NCI-H1417 (cell line): Measurements from ENCODE around the gene CUX1.
A peak's percentile ranks its signal among the peaks of the same experiment; 100 is the strongest.
"Not testable (repeated sequence)": the region's sequence is repeated elsewhere in the genome, so short reads cannot be mapped to it uniquely, and the experiment has no call there.

Source experiments
- DNase-seq, 3 experiments: peaks; one replicate each; lab custom pipeline; 2025; lab: John Stamatoyannopoulos, UW

Gene CUX1

GRCh38 chr7:102099474-102099873 is 282.0 kb downstream of the CUX1 start:
- DNase-seq, result no peak

DNA sequence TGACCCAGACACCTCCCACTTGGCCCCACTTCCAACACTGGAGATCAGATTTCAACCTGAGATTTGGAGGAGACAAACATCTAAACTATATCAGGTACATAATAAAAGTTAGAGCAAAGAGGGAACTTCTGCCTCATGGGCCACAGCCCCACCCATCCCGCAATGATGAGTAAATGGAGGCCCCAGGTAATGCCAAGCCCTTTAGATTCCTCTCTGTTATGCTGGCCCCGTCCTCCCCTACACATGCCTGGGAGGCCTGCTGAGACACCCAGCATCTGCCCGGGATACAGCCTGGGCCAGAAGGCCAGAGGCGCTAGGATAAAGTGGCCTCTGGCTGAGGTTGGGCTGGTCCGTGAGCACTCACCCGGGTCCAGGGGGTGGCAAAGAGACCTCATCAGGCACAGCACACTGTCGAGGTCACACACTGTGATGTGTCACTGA is 283.7 kb downstream of the CUX1 start:
- DNase-seq, result no peak

GRCh38 chr7:102101926-102102325 is 284.5 kb downstream of the CUX1 start:
- DNase-seq, result no peak

- no peak for DNase-seq
These were observed 285.6 kb downstream of the CUX1 start for GRCh38 chr7:102103027-102103372.

- DNase-seq, result no peak
These were observed 286.8 kb downstream of the CUX1 start for GRCh38 chr7:102104245-102104644.

DNA sequence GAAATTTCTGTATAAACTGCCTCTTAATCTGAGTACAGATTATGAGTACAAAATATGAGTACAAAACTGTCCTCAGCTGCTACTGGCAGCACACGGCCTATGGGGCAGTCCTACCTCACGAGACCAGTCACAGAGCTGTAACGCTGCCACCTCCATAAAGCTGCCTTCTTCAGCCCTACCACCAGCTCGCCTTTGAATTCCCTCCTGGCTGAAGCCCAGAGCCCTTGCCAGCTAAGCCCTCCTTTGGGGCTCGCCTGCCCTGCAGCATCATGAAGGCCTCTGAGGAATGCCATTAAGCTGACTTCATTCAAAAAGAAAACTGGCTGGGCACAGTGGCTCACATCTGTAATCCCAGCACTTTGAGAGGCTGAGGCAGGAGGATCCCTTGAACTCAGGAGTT is 289.2 kb downstream of the CUX1 start:
- no peak for DNase-seq

DNA sequence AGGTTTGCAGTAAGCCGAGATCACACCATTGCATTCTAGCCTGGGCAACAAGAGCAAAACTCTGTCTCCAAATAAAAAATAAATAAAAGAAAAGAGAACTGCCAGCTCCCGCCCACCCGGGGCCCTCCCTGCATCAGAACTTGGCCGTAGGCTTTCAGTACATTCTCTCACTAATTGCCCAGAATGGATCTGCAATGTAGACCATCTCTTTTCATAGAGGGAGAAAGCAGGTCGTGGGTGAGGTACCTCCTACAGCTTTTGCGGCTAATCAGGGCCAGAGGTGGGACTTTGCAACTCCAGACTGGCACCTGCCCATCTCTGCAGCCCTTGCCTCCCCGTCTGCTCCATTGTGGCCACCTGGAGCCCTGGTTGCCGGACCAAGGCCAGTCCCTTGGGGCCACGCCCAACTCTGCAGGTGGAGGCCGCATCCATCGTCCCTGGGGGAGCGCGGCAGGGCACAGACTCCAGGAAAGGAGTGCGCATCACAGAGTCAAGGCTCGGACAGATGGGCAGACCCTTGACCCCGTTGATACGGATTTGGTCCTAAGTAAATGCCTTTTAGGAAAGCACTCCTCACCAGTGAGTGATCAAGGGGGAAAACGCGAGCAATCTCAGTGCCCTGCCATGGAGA is 290.2 kb downstream of the CUX1 start:
- no peak for DNase-seq

GRCh38 chr7:102111061-102112041 is 293.9 kb downstream of the CUX1 start:
- no peak for DNase-seq

DNA sequence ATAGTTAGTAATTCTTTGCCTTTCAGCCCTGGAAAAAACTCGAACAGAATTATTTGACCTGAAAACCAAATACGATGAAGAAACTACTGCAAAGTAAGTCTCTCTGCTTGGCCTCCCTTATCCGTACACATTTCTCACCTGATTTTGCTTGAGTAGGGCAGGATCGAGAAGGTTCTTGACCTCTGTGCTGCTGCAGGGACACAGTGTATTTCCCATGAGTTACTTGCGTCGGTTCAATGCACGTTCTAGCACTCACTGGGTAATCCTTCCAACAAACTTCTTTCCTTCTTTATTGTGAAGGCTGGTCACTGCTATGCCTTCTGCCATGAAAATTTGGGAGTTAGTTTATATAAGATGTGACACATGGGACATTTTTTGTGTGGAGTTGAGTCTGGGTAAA is 297.8 kb downstream of the CUX1 start:
- DNase-seq, result no peak

GRCh38 chr7:102115931-102116330 is 298.5 kb downstream of the CUX1 start:
- no peak for DNase-seq

DNA sequence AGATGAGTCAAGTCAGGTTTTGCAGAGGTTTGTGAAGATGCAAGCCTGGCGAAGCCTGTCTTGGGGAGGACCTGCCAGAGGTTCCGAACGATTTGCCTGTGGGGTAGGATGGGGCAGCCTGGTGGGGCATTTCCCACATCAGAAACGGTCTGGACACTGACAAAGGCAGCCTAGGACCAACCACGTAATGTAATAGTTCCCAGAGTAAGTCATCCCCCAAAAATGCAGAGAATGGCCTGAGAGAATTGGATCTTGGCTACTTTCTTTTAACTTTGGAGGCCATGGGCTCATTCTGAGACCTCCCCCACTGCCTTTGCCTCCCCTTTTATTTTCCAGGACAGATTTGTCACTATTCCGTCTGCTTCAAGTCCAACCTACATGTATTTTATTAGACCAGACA is 300.3 kb downstream of the CUX1 start:
- DNase-seq, result no peak

DNA sequence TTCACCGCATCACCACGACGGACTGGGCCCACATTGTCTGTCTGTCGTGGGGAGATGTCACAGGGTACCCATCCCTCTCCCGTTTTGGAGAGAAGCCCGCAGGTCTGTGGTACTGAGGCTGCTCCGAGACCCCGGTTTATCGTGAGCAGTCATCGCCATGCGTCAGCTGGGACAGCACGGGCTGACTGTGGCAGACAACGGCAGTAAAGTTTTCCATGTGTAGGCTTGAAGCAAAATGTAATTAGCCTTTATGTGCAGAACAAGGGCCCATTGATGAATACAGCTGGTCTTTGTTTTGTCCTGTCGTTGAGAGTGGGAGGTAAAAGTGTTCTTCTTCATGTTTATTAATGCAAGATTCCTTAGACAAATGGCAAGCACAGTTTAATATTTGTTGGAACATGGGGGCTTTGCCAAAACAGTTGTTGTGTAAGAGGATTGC is 301.8 kb downstream of the CUX1 start:
- no peak for DNase-seq

DNA sequence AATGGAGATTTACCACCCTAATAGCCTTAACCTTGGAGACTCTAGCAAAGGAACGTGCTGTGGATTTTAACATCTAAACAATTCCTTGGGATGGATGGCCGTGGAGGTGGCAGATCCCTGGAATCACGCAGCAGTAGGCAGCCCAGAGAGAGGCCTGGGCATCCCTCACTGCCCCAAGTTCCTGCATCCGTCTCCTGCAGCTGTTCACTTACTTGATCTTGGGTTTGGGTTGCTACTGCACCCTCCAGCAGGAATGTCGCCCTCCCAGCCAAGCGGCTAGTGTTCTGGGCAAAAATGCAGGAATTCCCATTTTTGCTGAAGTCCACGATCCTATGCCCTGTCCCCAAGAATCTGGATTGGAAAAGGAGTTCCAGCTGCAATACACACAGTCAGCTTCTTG is 302.5 kb downstream of the CUX1 start:
- no peak for DNase-seq

DNA sequence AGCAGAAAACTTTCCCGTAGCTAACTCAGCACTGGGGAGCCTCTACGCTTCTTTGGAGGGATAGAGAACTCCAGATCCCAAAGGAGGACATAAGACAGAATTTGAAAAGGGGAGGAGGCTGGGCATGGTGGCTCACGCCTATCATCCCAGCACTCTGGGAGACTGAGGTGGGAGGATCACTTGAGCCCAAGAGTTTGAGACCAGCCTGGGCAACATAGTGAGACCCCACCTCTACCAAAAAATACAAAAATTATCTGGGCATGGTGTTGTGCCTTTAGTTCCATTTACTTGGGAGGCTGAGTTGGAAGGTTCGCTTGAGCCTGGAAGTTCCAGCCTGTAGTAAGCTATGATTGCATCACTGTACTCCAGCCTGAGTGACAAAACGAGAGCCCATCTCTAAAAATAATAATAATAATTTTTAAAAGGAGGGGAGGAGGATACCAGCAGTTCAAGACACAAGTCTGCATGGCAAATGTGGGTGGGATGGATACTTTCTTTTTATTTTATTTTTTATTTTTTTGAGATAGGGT is 303.3 kb downstream of the CUX1 start:
- no peak for DNase-seq

DNA sequence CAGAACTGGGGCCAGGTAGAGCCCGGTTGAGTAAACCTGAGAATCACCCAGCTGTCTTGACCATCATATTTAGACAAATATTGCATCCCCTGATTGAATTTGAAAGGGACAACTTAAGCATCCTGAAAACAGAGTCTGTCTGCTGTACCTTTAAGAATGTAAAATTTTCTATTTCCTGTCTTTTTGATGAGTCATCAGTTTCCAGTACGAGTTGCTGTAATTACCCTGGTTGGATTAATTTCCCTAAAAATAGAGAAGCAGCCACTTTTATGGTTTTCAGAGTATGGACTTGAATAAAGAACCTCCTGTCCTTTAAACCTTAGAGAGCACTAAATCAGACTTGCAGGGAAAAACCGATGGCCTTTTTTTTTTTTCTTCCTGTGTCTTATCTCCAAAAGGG is 304.6 kb downstream of the CUX1 start:
- peak in 1 of 3 experiments; percentile 27 for DNase-seq

DNA sequence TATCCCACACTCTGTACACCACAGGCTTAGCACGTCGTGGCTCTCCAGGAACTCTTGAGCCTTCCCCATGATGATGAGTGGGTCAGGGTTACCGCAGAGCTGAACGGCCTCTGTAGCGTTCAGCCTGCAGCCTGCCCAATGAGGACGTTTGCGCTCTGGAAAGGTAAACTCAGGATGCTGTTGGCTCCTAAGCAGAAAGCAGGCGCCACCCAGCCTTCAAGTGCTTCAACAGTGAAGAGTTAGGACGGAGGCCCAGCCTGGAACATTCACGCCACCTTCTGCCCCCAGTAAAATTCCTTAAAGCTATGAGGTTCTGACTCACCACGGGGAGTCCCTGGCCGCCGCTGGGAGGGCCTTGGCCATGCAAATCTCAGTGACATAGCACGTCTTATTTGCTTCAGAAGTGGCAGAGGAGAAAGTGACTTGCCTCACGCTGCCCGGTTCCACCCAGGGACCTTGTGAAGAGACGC is 307.7 kb downstream of the CUX1 start:
- DNase-seq, result peak in 1 of 3 experiments; percentile 53

- no peak for DNase-seq
These were observed 310.9 kb downstream of the CUX1 start for GRCh38 chr7:102128303-102128702.

DNA sequence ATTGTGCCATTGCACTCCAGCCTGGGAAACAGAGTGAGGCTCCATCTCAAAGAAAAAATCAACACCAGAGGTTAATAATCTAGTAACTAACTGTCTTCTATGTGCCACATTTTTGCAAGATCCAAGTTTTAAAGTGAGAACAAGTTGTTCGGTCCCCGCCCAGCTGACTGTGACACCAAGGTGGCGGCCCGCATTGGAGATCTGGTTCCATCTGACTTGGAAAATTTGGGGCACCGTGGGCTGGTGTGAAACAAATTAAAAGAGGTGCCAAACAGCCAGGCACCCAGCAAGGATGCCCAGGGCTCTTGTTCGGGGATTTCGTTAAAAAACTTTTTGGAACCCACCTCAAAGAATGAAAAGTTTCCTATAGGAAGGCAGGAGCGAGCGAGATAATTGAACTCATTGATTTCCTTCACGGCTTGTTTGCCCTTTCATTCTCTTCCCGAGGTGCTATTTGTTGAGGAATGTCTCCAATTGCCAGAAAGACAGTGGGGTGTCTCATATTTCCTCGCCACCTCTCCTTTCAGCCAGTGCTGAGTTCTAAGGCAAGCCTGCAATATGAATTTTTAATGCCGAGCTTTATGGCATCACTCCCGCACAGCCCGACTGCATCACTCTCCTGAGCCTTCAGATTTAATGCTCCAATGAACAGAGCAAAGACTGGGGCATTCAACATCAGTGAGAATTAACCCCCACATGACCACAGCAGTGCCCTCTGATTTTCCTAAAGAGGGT is 312.4 kb downstream of the CUX1 start:
- no peak for DNase-seq

GRCh38 chr7:102132209-102132752 is 314.9 kb downstream of the CUX1 start:
- DNase-seq, result no peak

GRCh38 chr7:102138676-102139075 is 321.2 kb downstream of the CUX1 start:
- DNase-seq, result no peak

DNA sequence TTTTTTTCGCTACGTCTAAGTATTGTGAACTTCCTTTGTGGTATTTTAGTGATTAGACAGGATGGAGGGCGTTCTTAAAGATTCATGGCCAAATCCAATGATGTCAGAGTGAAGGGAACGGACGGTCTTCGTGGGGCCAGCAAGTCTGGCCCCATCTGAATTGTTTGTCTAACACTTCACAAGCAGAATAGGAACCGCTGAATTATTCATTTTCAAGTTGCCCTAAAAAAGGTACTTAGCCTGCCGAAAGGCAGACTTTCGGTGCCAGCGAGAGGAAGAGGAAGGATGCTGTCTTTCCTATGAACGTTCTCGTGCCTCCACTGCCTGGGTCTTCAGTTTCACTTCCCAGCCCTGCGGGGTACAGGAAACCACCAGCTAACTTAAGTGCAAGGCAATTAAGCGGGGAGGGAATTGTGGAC is 323.5 kb downstream of the CUX1 start:
- DNase-seq, result peak in 1 of 3 experiments; percentile 78

GRCh38 chr7:102142433-102142832 is 325.0 kb downstream of the CUX1 start:
- not testable (repeated sequence) for DNase-seq
